DND-41 (cell line): ENCODE measurements around the gene ARHGAP1.

Experiments
- ATAC-seq: fragments of 200-7000 bp; cut with Tn5 transposase; 3 replicates; pipeline ENCODE4 v1.9.1; 2021; ENCODE audit warnings: low read depth; ENCODE audit not compliant: insufficient read depth
- DNase-seq: peaks from one replicate; pipeline ENCODE4 v3.0.0-alpha.2; 2020
- H2AFZ ChIP-seq: 2 replicates; pipeline ENCODE4 v1.6.0; 2012; ENCODE audit warnings: low read depth, low read length
- H3K27ac ChIP-seq: 2 replicates; pipeline ENCODE4 v1.5.1; 2012; ENCODE audit warnings: low read length, inconsistent platforms
- H3K27me3 ChIP-seq: fragments of 200-600 bp; sonication (generic); 2 replicates; pipeline ENCODE4 v1.6.0; 2012; ENCODE audit warnings: low read length, mild to moderate bottlenecking, inconsistent platforms; ENCODE audit not compliant: insufficient read depth, poor library complexity
- H3K36me3 ChIP-seq: 2 replicates; pipeline ENCODE4 v1.5.1; 2012; ENCODE audit warnings: low read length, inconsistent platforms; ENCODE audit not compliant: insufficient read depth
- H3K4me1 ChIP-seq: 2 replicates; pipeline ENCODE4 v1.5.1; 2012; ENCODE audit warnings: mild to moderate bottlenecking, low read length; ENCODE audit not compliant: insufficient read depth
- H3K4me2 ChIP-seq: 2 replicates; pipeline ENCODE4 v1.6.0; 2012; ENCODE audit warnings: mild to moderate bottlenecking, moderate library complexity, low read length, inconsistent platforms; ENCODE audit not compliant: insufficient read depth
- H3K4me3 ChIP-seq, 2 experiments: fragments of 200-600 bp in 1 of 2; shearing (Covaris generic) in 1 of 2; 2 replicates each; pipeline ENCODE4 v1.5.1; 2012 to 2016; ENCODE audit warnings: inconsistent platforms in 2 of 2, low read length in 2 of 2, mild to moderate bottlenecking in 2 of 2, low read depth in 1 of 2, moderate library complexity in 1 of 2
- H3K79me2 ChIP-seq: 2 replicates; pipeline ENCODE4 v1.6.0; 2012; ENCODE audit warnings: low read length, inconsistent platforms; ENCODE audit not compliant: insufficient read depth
- H3K9ac ChIP-seq: 2 replicates; pipeline ENCODE4 v1.6.0; 2012; ENCODE audit warnings: low read depth, mild to moderate bottlenecking, inconsistent platforms, low read length, moderate library complexity
- H3K9me3 ChIP-seq: 2 replicates; pipeline ENCODE4 v1.5.1; 2012; ENCODE audit warnings: low read length, moderate library complexity, mild to moderate bottlenecking, inconsistent platforms; ENCODE audit not compliant: insufficient read depth, severe bottlenecking
- H4K20me1 ChIP-seq: 2 replicates; pipeline ENCODE4 v1.6.0; 2012; ENCODE audit warnings: low read length; ENCODE audit not compliant: insufficient read depth
- EZH2 ChIP-seq: IDR thresholded peaks from 3 replicates; pipeline ENCODE4 v1.6.1; 2012; ENCODE audit warnings: borderline replicate concordance, low read depth, mild to moderate bottlenecking, moderate library complexity, low read length, inconsistent platforms; ENCODE audit not compliant: severe bottlenecking
- TF ChIP-seq, protein P1 (sequence below): IDR thresholded peaks from 2 replicates; pipeline ENCODE4 v1.5.1; 2012; ENCODE audit warnings: borderline replicate concordance, low read length, moderate library complexity, mild to moderate bottlenecking; ENCODE audit not compliant: poor library complexity, severe bottlenecking; ENCODE audit errors: extremely low read depth

Gene ARHGAP1

DNA sequence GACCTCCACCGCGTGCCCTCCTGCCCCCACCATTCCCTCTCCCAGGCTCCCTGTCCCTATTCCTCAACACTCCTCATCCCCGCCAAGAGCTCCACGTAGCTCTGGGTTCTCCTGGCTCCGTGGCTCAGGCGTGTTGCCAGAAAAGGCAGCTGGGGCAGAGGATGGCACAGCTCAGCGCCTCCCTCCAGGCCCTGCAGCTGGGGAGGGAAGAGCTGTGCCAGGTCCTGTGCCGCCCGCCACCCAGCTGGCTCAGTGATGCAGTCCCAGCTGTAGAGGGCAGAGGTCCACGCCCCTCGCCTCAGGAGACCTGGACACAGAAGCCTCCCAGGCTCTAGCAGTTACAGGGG is 4.2 kb downstream of the ARHGAP1 start:
- Histone ChIP-seq H3K4me3 (no peak overlapping the region), H2AFZ (no peak overlapping the region), H3K4me1 (peaks cover 23% of the 10 kb centered on the region), H3K9ac (no peak overlapping the region), H3K9me3 (no peaks in the 10 kb centered on the region), H3K79me2 (peaks cover 40% of the 10 kb centered on the region), H3K4me2 (no peak overlapping the region), H3K27ac (no peak overlapping the region), H4K20me1 (peaks cover 10% of the 10 kb centered on the region; the same call in 1 of the 2 replicates), H3K27me3 (no peaks in the 10 kb centered on the region), H3K36me3 (peaks cover 41% of the 10 kb centered on the region)
- ATAC-seq: no peak
- DNase-seq: no peak
- no peak for TF ChIP-seq EZH2
- TF ChIP-seq, protein P1, sequence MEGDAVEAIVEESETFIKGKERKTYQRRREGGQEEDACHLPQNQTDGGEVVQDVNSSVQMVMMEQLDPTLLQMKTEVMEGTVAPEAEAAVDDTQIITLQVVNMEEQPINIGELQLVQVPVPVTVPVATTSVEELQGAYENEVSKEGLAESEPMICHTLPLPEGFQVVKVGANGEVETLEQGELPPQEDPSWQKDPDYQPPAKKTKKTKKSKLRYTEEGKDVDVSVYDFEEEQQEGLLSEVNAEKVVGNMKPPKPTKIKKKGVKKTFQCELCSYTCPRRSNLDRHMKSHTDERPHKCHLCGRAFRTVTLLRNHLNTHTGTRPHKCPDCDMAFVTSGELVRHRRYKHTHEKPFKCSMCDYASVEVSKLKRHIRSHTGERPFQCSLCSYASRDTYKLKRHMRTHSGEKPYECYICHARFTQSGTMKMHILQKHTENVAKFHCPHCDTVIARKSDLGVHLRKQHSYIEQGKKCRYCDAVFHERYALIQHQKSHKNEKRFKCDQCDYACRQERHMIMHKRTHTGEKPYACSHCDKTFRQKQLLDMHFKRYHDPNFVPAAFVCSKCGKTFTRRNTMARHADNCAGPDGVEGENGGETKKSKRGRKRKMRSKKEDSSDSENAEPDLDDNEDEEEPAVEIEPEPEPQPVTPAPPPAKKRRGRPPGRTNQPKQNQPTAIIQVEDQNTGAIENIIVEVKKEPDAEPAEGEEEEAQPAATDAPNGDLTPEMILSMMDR: no peak

DNA sequence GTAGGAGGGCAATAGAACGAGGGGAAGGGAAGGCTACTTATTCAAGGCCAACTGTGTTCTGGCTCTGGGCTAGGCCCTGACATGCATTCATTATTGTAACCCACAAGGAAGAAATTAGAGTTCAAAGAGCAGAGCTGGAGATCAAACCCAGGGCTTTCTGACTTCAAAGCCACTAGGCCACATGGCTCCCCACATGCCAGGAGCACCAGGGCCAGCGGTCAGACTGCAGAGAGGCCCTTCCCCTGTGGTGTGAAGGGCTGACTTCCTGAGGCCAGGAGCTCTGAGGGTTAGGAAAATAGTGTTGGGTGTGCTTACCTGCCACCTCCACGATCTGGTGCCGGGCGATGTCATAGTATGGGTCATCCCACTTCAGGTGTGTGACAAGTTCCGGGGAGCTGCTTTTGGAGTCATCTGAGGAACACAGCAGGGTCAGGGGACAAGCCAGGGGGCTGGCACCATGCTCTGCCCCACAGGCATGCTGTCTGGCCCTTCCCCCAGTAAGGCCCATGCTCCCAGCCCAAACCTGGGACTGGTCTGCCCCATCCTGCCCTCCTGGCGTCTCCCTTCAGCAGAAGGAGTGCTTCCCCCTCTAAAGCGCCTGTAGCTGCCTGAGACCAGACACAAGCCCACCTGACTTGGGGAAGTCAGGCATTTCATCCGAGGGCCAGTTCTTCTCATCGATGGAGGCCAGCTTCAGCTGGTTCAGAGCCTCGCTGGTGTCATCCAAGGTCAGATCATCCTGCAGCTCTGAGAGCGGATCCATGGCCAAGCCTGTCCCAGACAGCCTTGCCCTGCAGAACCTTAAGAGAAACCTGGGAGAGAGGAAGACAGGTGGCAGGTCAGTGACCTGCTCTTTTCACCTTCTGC is 4.8 kb downstream of the ARHGAP1 start:
- H4K20me1 ChIP-seq: peaks cover 10% of the 10 kb centered on the region; the same call in 1 of the 2 replicates
- H2AFZ ChIP-seq: no peak overlapping the region
- peaks cover 44% of the 10 kb centered on the region for H3K36me3 ChIP-seq
- no peak for DNase-seq
- no peaks in the 10 kb centered on the region for H3K9me3 ChIP-seq
- TF ChIP-seq, protein P1: no peak
- no peaks in the 10 kb centered on the region for H3K27me3 ChIP-seq
- H3K4me3 ChIP-seq: no peak overlapping the region
- H3K27ac ChIP-seq: no peak overlapping the region
- H3K9ac ChIP-seq: no peak overlapping the region
- H3K4me1 ChIP-seq: peaks cover 23% of the 10 kb centered on the region
- ATAC-seq: no peak
- no peak overlapping the region for H3K4me2 ChIP-seq
- peaks cover 35% of the 10 kb centered on the region for H3K79me2 ChIP-seq

DNA sequence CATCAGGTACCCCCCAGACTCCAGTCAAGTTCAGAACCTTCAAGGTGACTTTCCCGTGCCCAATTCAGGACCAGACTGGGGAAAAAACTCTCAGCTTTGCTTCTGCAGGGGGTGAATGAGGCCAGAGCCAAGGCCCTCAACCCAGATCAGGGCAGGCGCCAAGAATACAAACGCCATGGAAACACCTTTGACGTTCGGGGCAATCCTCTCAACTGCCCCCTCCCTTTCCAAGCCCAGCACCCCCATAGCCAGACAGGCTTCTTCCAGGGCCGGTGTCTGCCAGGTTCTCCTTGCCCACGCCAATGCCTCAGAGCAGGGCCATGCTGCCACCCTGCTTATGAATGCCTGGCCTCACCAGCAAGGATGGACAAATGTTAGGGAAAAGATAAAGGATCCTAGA is 5.8 kb downstream of the ARHGAP1 start:
- peaks cover 27% of the 10 kb centered on the region for H3K79me2 ChIP-seq
- ATAC-seq: no peak

More for the DNA sequence above, 5.8 kb downstream of the ARHGAP1 start:
- peaks cover 48% of the 10 kb centered on the region for H3K36me3 ChIP-seq
- TF ChIP-seq, protein P1: no peak
- TF ChIP-seq EZH2: no peak
- no peak overlapping the region for H3K27ac ChIP-seq
- H4K20me1 ChIP-seq: peaks cover 10% of the 10 kb centered on the region; the same call in 1 of the 2 replicates
- H3K9ac ChIP-seq: no peak overlapping the region
- no peaks in the 10 kb centered on the region for H3K27me3 ChIP-seq
- H3K4me2 ChIP-seq: no peak overlapping the region
- no peak overlapping the region for H3K4me3 ChIP-seq
- H3K4me1 ChIP-seq: peaks cover 20% of the 10 kb centered on the region
- no peaks in the 10 kb centered on the region for H3K9me3 ChIP-seq
- DNase-seq: no peak
- H2AFZ ChIP-seq: no peak overlapping the region
